DOHH2 (cell line): ENCODE results near the gene NRXN3.

Source experiments
- H3F3A ChIP-seq: fragments of 200-600 bp; sonication (generic), shearing (Covaris generic); 2 replicates; pipeline ENCODE4 v1.6.0; 2016; ENCODE audit warnings: antibody characterized with exemption, mild to moderate bottlenecking; ENCODE audit not compliant: control insufficient read depth, insufficient read depth
- H3K27ac ChIP-seq: fragments of 200-600 bp; sonication (generic); 2 replicates; pipeline ENCODE4 v1.5.1; 2014; ENCODE audit warnings: low read depth, mild to moderate bottlenecking, low read length, moderate library complexity
- H3K27me3 ChIP-seq: fragments of 200-600 bp; sonication (generic); 2 replicates; pipeline ENCODE4 v1.6.1; 2014; ENCODE audit warnings: mild to moderate bottlenecking, low read length, mixed read lengths; ENCODE audit not compliant: control insufficient read depth
- H3K36me3 ChIP-seq: fragments of 200-600 bp; sonication (generic); 2 replicates; pipeline ENCODE4 v1.6.1; 2014; ENCODE audit warnings: mild to moderate bottlenecking, low read length, moderate library complexity, mixed read lengths; ENCODE audit not compliant: control insufficient read depth
- H3K4me1 ChIP-seq: fragments of 200-600 bp; sonication (generic); 2 replicates; pipeline ENCODE4 v1.6.1; 2014; ENCODE audit warnings: mild to moderate bottlenecking, low read length, mixed read lengths; ENCODE audit not compliant: control insufficient read depth
- H3K4me2 ChIP-seq: fragments of 200-600 bp; sonication (generic); 2 replicates; pipeline ENCODE4 v1.6.0; 2014; ENCODE audit warnings: mild to moderate bottlenecking, low read length, moderate library complexity
- H3K4me3 ChIP-seq: fragments of 200-600 bp; sonication (generic); 2 replicates; pipeline ENCODE4 v1.5.1; 2014; ENCODE audit warnings: mild to moderate bottlenecking, low read length, mixed read lengths
- H3K79me2 ChIP-seq: fragments of 200-600 bp; sonication (generic); 2 replicates; pipeline ENCODE4 v1.6.1; 2014; ENCODE audit warnings: mild to moderate bottlenecking, low read length, mixed read lengths; ENCODE audit not compliant: control insufficient read depth
- H3K9me2 ChIP-seq: fragments of 200-600 bp; sonication (generic); replicated peaks from 2 replicates; pipeline ENCODE4 v1.6.1; 2014; ENCODE audit warnings: mild to moderate bottlenecking, low read length, mixed read lengths; ENCODE audit not compliant: control insufficient read depth
- H3K9me3 ChIP-seq: fragments of 200-600 bp; sonication (generic); 2 replicates; pipeline ENCODE4 v1.6.1; 2014; ENCODE audit warnings: antibody characterized with exemption, low read length, mixed read lengths; ENCODE audit not compliant: control insufficient read depth, insufficient read depth
- H4K20me1 ChIP-seq: fragments of 200-600 bp; sonication (generic); 2 replicates; pipeline ENCODE4 v1.6.0; 2014; ENCODE audit warnings: low read depth, mild to moderate bottlenecking, antibody characterized with exemption, low read length, moderate library complexity; ENCODE audit not compliant: control insufficient read depth, insufficient read depth
- EZH2phosphoT487 ChIP-seq: fragments of 200-600 bp; sonication (generic); IDR thresholded peaks from 2 replicates; pipeline ENCODE4 v1.6.1; 2017; ENCODE audit warnings: borderline replicate concordance, mild to moderate bottlenecking, antibody characterized with exemption, low read length, moderate library complexity, mixed read lengths
- TF ChIP-seq, protein P1 (sequence below): fragments of 200-600 bp; sonication (generic); IDR thresholded peaks from one replicate; pipeline ENCODE4 v1.5.1; 2014; ENCODE audit warnings: antibody characterized with exemption, mild to moderate bottlenecking, low read depth, low read length; ENCODE audit not compliant: poor library complexity, severe bottlenecking

NRXN3 gene

DNA sequence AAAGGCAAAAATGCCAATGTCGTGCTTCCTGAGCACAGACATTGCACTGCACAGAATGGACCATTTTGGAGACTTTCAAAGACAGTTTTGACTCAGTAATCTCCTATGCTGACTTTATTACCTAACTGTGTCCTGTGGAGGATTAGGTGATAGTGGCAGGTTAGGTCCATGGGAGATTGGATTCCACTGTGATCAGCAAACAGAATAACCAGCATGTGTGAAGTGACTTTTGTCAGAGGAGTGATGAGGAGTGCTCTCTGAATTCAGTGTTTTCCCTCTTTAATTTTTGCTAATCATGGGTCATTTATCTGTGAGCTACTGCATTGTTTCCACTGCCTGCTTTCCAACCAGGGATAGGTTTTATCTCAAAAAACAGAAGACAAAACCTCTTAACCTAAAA is 1378.7 kb downstream of the NRXN3 start:
- Histone ChIP-seq H3K79me2 (no peaks in the 10 kb centered on the region), H3K9me3 (no peaks in the 10 kb centered on the region), H3K4me2 (no peak overlapping the region), H3K27me3 (no peaks in the 10 kb centered on the region), H3K9me2 (no peaks in the 10 kb centered on the region), H3K4me3 (no peak overlapping the region), H3K4me1 (no peaks in the 10 kb centered on the region), H3K36me3 (no peaks in the 10 kb centered on the region), H3F3A (no peaks in the 10 kb centered on the region), H3K27ac (no peak overlapping the region), H4K20me1 (no peaks in the 10 kb centered on the region)
- TF ChIP-seq, protein P1, sequence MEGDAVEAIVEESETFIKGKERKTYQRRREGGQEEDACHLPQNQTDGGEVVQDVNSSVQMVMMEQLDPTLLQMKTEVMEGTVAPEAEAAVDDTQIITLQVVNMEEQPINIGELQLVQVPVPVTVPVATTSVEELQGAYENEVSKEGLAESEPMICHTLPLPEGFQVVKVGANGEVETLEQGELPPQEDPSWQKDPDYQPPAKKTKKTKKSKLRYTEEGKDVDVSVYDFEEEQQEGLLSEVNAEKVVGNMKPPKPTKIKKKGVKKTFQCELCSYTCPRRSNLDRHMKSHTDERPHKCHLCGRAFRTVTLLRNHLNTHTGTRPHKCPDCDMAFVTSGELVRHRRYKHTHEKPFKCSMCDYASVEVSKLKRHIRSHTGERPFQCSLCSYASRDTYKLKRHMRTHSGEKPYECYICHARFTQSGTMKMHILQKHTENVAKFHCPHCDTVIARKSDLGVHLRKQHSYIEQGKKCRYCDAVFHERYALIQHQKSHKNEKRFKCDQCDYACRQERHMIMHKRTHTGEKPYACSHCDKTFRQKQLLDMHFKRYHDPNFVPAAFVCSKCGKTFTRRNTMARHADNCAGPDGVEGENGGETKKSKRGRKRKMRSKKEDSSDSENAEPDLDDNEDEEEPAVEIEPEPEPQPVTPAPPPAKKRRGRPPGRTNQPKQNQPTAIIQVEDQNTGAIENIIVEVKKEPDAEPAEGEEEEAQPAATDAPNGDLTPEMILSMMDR = no peak
- TF ChIP-seq EZH2phosphoT487 = no peak

DNA sequence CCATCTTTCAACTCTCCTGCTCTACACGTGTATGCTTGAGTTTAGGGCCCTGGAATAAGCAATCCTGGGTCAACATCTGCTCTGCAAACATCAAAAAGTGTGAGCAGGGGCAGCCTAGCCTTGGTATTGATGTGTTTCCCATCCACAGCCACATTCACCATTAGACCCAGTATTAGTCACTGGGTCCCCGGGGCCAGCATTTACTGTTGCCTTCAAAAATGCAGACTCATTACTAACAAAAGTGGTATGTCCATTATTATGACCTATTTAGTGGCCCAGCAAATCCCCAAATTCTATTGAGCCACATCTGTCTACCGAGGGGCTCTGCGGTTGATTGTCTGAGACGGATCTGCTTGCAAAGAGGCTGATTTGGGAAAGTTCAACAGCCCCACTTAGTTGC is 1379.3 kb downstream of the NRXN3 start:
- Histone ChIP-seq H3K36me3 (no peaks in the 10 kb centered on the region), H3K4me2 (no peak overlapping the region), H4K20me1 (no peaks in the 10 kb centered on the region), H3F3A (no peaks in the 10 kb centered on the region), H3K79me2 (no peaks in the 10 kb centered on the region), H3K27me3 (no peaks in the 10 kb centered on the region), H3K9me2 (no peaks in the 10 kb centered on the region), H3K4me3 (no peak overlapping the region), H3K9me3 (no peaks in the 10 kb centered on the region), H3K4me1 (no peaks in the 10 kb centered on the region), H3K27ac (no peak overlapping the region)
- TF ChIP-seq EZH2phosphoT487 = no peak
- TF ChIP-seq, protein P1 = no peak

DNA sequence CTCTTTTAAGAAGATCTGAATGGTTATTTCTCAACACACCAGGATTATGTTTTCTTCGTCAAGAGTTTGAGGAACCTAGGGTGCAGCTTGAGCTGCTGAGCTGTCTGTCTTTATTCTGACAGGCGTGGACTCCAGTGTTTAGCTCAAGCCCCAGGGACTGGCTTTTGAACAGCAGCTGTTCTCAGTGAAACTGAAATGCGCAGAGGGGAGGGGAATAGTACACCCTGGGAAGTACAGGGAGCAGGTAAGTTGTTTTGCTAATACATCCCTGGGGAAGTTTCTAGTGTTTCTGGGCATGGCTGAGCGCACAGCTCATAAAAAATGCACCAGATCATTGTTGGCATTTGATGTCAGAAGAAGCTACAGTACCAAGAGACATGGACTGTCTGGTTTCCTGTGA is 1381.3 kb downstream of the NRXN3 start:
- H3K4me3 ChIP-seq = no peak overlapping the region

DNA sequence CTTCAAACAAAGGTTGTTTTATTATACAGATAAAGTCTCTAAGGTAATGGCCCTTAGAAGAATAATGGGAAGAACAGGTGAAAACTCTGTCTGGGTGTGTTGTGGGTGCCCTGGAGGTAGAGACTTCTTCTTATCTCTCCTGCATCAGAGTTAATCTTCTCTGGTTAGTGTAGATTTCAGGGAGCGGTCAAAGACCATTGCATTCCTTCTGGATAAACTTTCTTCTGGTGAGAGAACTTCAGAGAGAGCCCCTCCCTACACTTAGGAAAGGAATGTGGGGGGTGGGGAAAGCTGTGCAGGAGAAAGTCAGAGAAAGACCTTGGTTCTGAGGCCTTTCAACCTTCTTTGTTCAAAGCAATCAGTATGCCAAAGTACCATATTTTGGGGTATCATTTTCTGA is 1382.6 kb downstream of the NRXN3 start:
- Histone ChIP-seq H3K9me3 (no peaks in the 10 kb centered on the region), H3K9me2 (no peaks in the 10 kb centered on the region), H3F3A (no peaks in the 10 kb centered on the region), H3K4me2 (no peak overlapping the region), H3K4me1 (no peaks in the 10 kb centered on the region), H3K79me2 (no peaks in the 10 kb centered on the region), H3K27ac (no peak overlapping the region), H3K27me3 (no peaks in the 10 kb centered on the region), H3K4me3 (no peak overlapping the region), H4K20me1 (no peaks in the 10 kb centered on the region), H3K36me3 (no peaks in the 10 kb centered on the region)
- TF ChIP-seq, protein P1 = no peak
- no peak for TF ChIP-seq EZH2phosphoT487

More for the DNA sequence above, 1381.3 kb downstream of the NRXN3 start:
- Histone ChIP-seq H3K27ac (no peak overlapping the region), H3K27me3 (no peaks in the 10 kb centered on the region), H3K79me2 (no peaks in the 10 kb centered on the region), H3K4me1 (no peaks in the 10 kb centered on the region), H4K20me1 (no peaks in the 10 kb centered on the region), H3K36me3 (no peaks in the 10 kb centered on the region), H3K9me2 (no peaks in the 10 kb centered on the region), H3K9me3 (no peaks in the 10 kb centered on the region), H3K4me2 (no peak overlapping the region), H3F3A (no peaks in the 10 kb centered on the region)
- no peak for TF ChIP-seq EZH2phosphoT487
